Urinary bladder (tissue), 4 donors: ENCODE data around the gene C17orf50. TPM values are rescaled to one million over a fixed set of nuclear protein-coding genes. Genes with fewer than 3 reads are reported as not detected.

Experiments used
- DNase-seq: peaks from one replicate; pipeline ENCODE4 v3.0.0-alpha.2; 2015; ENCODE audit errors: extremely low spot score
- H3K27ac ChIP-seq: one replicate; pipeline ENCODE4 v1.5.1; 2013; ENCODE audit warnings: low read depth, mild to moderate bottlenecking, moderate library complexity
- H3K36me3 ChIP-seq: one replicate; pipeline ENCODE4 v1.6.1; 2013; ENCODE audit warnings: mild to moderate bottlenecking, moderate library complexity; ENCODE audit not compliant: insufficient read depth
- H3K4me1 ChIP-seq: one replicate; pipeline ENCODE4 v1.6.1; 2013; ENCODE audit warnings: mild to moderate bottlenecking, moderate library complexity; ENCODE audit not compliant: insufficient read depth
- H3K4me3 ChIP-seq: one replicate; pipeline ENCODE4 v1.5.1; 2013; ENCODE audit warnings: low read depth, low read length
- WGBS: extraction: QIAGEN DNeasy Blood & Tissue Kit; methylation state at CpG from one replicate; pipeline ENCODE4 v1.1.7; 2013; 5-methylcytosine and 5-hydroxymethylcytosine counted together
- polyA plus RNA-seq: library from polyadenylated mRNA; stranded (reverse); fragments of 200-250 nt; gene quantifications from one replicate; pipeline ENCODE4 v1.2.3, GENCODE V29; 2013
- total RNA-seq: library from RNA; depleted of rRNA; stranded (reverse); fragments of >200 nt; gene quantifications from one replicate; pipeline ENCODE4 v1.2.3, GENCODE V29; 2014
- donor health status: healthy with polysubstance abuse.
- donor health status: healthy.

C17orf50 gene
- total RNA-seq (not detected), polyA plus RNA-seq (not detected)

DNA sequence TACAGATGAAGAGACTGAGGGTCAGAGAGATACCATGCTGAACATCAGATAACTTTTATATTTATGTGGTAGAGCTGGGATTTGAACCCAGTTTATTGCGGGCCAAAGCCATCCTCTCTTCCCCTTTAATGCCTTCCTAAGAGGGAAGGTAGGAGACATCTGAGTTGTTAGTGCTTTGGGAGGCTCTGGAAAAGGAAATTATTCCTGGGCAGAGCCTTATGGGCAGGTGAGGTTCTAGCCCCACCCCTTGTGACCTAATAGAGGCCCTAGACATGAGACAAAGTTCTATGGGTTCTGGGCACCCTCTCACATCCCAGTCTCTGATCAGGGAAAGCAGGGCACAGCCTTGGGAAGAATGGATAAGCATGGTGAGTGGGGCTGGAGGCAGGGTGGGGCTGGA, at the start of gene C17orf50:
C17orf50 (plus strand) TSS at position 301 of the 400 bp plus-strand sequence; CDS start at position 356, 55 bp downstream.
- Histone ChIP-seq H3K27ac (no peak within 1 kb of the TSS), H3K4me1 (no peaks in the 10 kb centered on the region), H3K4me3 (no peak within 1 kb of the TSS), H3K36me3 (no peaks in the 10 kb centered on the region)
- no peak for DNase-seq
- WGBS = 100% methylated on average over 1 of the region's 1 CpG

DNA sequence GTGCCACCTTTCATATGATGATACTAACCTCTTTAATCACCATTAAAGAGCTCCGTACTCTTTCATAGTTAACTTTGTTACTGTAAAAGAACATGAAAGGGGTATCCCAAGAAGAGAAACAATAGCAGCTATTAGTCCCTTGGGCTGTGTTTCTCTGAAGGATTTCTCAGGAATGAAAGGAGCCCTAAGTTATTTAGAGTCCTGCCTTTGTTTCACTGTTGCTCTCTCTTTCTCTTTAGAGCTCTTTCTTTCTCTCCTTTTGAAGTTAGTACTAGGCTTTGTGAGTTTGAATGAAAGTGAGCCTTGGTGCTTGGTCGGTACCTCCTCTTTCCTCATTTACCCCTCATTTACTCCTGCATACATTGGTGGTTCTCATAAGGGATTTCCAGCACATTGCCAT, 49.7 kb upstream of the C17orf50 start:
- WGBS = 93% methylated on average over 2 of the region's 2 CpGs
- H3K4me3 ChIP-seq = no peak overlapping the region
- H3K27ac ChIP-seq = no peak overlapping the region
- peaks cover 5% of the 10 kb centered on the region for H3K36me3 ChIP-seq
- no peaks in the 10 kb centered on the region for H3K4me1 ChIP-seq
- DNase-seq = no peak

DNA sequence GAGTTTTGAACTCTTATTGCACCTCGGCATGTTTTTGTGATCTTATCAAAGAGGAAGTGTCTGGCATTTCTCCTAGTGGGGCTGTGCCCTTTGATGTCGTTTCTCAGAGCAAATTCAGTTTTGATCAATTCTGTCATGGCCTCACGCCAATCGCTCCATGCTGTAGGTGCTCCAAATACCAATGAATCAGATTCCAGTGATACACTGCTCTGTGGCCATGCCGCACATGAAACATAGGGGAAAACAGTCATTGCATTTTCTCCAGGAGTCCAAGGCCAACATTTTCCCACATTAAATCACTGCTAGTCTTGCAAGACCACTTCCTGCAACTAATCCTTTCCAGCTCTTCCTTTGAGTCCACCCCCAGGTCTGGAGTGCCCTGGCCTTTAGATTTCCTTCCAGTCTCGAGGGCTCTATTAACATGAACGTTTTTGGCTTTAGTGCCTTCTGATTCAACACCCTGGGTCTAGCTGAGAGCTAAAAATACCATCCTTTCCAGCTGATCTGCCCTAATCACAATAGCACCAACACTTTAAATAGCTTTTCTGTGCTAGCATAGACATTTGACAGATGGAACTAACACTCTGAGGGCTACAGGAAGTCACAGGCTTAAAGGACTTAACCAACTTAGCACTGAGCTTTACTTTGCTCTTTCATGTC, 47.5 kb upstream of the C17orf50 start:
- no peaks in the 10 kb centered on the region for H3K4me1 ChIP-seq
- peaks cover 5% of the 10 kb centered on the region for H3K36me3 ChIP-seq
- H3K4me3 ChIP-seq = no peak overlapping the region
- H3K27ac ChIP-seq = no peak overlapping the region
- DNase-seq = no peak
- WGBS = 35% methylated on average over 7 of the region's 7 CpGs

DNA sequence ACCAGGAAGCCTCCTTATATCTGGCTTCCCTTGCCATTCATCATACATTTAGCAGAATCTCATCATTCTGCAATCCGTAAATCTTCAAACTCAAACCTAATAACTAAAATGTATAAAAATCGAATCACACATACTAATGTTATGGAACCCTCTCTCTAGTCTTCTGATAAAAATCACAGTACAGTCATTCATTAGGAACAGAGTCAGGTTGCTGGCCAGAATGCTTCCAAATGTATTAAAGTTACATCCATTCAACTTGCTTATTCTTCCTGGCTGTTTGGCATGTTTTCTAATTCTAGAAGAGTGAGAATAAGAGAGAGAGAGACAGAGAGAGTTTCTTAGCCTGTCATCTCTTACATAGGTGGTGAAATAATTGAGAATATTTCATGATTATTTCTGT, 45.7 kb upstream of the C17orf50 start:
- H3K36me3 ChIP-seq = peaks cover 4% of the 10 kb centered on the region
- no peak overlapping the region for H3K4me3 ChIP-seq
- H3K4me1 ChIP-seq = no peaks in the 10 kb centered on the region
- H3K27ac ChIP-seq = no peak overlapping the region
- no peak for DNase-seq
- 72% methylated on average over 2 of the region's 2 CpGs for WGBS

DNA sequence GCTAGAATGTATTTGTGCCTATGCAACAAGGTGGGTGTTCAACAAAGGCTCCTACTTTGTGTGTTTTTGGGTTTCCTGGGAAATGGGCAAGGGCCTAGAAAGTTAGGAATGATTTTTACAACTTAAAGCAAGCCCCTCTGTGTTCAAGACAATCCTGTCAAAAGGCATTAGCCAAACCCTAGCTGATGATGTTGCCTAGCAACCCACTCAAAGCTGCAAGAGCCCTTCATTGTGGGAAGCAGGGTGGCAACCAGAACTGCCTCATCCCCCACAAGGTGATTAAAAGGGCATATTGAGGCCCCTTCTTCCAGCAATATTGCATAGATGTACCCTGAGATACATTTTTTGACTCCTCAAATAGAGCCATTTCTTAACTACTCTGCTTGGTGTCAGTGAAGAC, 45.3 kb upstream of the C17orf50 start:
- Histone ChIP-seq H3K4me3 (no peak overlapping the region), H3K27ac (no peak overlapping the region), H3K4me1 (no peaks in the 10 kb centered on the region), H3K36me3 (peaks cover 2% of the 10 kb centered on the region)
- DNase-seq = no peak

DNA sequence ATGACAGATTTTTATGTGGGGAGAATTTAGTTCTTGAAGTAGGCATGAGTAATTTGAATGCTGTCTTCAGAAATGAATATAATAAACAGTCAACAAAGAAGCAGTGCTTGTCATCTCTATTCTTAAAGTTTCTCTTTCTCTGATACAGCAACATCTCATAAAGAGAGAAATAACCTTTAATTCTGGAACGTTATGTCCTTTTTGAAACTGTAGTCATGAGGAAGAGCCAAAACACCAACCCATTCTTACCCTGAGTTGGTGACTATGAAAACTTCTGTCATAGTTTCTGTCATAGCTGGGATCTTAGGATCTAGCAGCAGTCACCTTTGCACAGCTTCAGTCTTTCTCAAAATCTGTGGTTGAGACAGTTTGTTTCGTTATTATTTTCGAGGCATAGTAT, 44.5 kb upstream of the C17orf50 start:
- WGBS = 84% methylated on average over 3 of the region's 3 CpGs
- Histone ChIP-seq H3K36me3 (peaks cover 2% of the 10 kb centered on the region), H3K4me3 (no peak overlapping the region), H3K4me1 (no peaks in the 10 kb centered on the region), H3K27ac (no peak overlapping the region)
- DNase-seq = no peak

DNA sequence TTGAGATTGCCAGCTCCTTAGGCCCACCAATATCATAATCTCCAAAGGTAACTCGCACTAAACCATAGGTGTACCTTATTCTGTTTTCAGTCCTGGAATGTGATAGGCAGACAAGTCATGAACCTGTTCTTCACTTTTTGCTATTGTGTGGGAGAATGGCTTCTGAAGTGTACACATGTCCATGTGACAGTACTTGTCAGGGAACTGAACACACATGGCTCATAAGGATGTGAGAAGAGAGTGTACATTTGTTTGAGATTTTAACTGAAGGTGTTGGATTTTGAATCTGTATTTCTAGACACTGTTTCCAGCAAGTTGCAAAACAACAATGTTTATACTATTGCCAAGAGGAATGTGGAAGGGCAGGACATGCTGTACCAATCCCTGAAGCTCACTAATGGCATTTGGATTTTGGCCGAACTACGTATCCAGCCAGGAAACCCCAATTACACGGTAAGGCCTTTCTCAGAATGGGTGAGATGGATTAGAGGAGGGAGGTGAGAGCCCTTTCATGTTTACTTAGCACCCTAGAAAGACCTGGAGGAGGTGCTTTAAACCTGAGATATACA, 43.7 kb upstream of the C17orf50 start:
- 61% methylated on average over 4 of the region's 4 CpGs for WGBS
- Histone ChIP-seq H3K36me3 (peaks cover 2% of the 10 kb centered on the region), H3K4me3 (no peak overlapping the region), H3K27ac (no peak overlapping the region), H3K4me1 (no peaks in the 10 kb centered on the region)
- no peak for DNase-seq

DNA sequence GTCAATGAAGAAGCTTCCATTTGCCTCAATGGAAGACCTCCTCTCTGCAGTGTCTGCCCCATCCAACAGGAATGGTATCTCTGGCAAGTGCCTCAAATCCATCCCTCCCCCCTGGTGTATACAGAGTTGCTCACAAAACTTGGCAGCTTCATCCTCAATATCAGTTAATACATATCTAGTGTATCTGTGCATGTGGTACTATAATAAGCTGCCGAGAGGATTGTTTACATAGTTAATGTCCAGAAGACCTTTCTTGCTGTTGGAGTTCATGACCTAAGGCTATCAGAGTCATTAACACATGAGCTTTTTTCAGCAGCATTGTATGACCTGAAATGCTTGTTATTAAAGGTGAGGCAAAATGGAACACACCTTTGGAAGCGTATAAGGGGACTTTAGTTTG, 43.2 kb upstream of the C17orf50 start:
- peaks cover 2% of the 10 kb centered on the region for H3K36me3 ChIP-seq

DNA sequence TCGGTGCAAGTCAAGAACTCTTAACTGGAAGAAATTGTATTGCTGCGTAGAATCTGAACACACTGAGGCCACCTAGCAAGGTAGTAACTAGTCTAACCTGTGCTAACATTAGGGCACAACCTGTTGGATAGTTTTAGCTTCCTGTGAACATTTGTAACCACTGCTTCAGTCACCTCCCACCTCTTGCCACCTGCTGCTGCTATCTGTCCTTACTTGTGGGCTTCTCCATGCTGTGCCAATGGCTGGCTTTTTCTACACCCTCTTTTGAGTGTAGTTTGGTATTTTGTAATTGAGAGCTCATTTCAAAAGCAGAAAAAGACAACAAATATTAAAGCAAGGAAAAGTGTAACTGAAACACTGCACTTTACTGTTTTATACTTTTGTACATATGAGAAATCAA, 37.0 kb upstream of the C17orf50 start:
- Histone ChIP-seq H3K36me3 (peaks cover 3% of the 10 kb centered on the region), H3K27ac (no peak overlapping the region), H3K4me1 (no peaks in the 10 kb centered on the region), H3K4me3 (no peak overlapping the region)
- DNase-seq = no peak
- 98% methylated on average over 2 of the region's 2 CpGs for WGBS

More for the DNA sequence above, 43.2 kb upstream of the C17orf50 start:
- H3K27ac ChIP-seq = no peak overlapping the region
- no peak for DNase-seq
- H3K4me1 ChIP-seq = no peaks in the 10 kb centered on the region
- no peak overlapping the region for H3K4me3 ChIP-seq
- WGBS = 48% methylated on average over 2 of the region's 2 CpGs

DNA sequence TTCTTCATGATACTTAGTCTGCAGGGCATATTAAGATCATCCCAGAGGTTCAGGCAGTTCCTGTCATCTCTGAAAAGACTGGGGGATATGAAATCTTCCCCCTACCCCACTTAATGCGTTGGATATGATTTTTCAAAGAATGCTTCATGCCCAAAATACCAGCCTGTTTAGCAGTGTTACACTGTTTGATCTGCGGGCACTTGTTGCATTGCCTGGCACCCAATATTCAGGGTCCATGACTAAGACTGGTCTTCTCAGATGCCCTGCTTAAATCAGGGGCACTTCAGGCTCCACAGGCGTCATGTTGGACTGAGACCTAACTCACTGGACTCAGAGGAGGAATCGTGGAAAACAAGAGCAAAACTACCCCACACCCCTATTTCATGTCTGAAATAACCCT, 35.6 kb upstream of the C17orf50 start:
- no peak overlapping the region for H3K27ac ChIP-seq
- H3K4me1 ChIP-seq = no peaks in the 10 kb centered on the region
- H3K36me3 ChIP-seq = peaks cover 3% of the 10 kb centered on the region
- no peak overlapping the region for H3K4me3 ChIP-seq
- 89% methylated on average over 4 of the region's 4 CpGs for WGBS
- no peak for DNase-seq

DNA sequence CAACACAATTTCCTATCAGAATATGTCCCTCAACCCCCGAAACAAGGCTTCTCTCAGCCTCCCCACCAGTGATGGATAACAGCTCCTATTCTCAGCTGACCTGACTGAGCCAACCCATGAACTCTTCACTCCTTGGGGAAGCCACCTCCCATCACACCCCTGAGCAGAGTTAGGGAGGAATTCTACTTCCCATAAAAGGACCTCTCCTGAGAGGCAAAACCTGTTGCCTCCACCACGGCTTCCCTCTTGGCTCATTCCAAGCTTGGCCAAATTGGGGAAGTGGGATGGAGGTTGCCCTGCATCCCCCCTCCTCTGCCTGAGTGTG, 34.9 kb upstream of the C17orf50 start:
- 60% methylated on average over 2 of the region's 2 CpGs for WGBS
- Histone ChIP-seq H3K36me3 (peaks cover 3% of the 10 kb centered on the region), H3K27ac (no peak overlapping the region), H3K4me3 (no peak overlapping the region), H3K4me1 (no peaks in the 10 kb centered on the region)
- no peak for DNase-seq

DNA sequence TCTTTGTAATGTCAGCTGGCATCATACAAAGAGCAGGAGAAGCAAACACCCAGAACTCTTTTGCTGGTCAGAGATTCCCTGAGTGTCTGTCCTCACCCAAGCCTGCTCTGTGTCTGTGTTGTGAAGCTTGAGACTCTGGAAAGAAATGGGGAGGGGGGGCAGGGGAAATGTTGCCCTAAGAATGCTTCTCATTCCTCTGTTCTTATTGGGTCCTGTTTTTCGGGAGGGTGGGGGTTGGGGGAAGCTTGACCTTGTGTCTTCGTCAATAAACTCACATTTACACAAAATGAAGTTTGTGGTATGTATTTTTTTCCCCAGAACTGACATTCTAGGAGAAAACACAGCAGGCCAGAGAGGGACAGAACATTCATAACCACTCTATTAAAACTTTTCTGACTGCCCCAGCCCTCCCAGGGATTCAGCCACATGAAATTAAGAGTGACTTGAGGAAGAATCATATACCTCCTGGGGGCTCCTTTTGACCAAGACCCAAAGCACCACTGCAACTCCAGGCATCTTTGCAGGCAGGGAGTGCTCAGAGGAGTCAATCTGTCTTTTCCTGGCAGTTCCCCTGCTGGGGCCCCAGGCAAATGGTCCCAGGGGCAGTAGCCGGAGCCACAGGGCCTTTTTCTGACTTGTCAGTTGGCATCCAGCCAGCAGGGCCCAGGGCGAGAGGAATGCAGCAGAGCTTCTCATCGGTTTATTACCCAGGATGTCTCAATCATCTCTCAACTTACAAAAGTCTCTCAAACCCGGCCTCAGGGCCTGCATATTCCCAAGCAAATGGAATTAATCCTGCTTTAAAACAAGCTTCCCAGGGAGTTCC, 34.3 kb upstream of the C17orf50 start:
- no peak for DNase-seq
- H3K36me3 ChIP-seq = peaks cover 3% of the 10 kb centered on the region

DNA sequence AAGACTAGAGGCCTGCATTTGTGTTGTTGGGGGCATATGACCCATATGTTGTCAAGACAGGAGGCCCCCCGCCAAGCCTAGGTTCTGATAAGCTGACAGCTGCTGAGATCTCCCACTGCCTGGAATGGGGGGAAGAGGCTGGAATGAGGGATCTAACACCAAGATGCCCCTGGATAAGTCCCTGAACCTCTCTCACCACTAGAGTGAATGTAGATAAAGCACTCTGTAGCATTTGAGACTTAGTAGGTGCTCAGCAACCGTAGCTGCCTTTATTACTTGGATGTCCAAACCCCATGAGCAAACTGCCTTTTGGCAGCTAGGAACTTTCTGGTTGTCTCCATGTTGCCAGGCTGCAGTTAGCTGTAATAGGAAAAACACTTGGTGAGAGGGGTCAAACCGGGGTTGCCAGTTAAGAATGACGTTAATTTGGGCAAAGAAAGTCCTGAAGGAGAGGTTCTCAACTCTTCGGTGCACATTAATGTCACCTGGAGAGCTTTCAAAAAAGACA, 33.7 kb upstream of the C17orf50 start:
- no peak overlapping the region for H3K27ac ChIP-seq
- H3K36me3 ChIP-seq = peaks cover 3% of the 10 kb centered on the region
- H3K4me3 ChIP-seq = no peak overlapping the region
- 57% methylated on average over 5 of the region's 5 CpGs for WGBS
- no peak for DNase-seq
- H3K4me1 ChIP-seq = no peaks in the 10 kb centered on the region

More for the DNA sequence above, 34.3 kb upstream of the C17orf50 start:
- 33% methylated on average over 6 of the region's 6 CpGs for WGBS
- H3K4me1 ChIP-seq = no peaks in the 10 kb centered on the region
- H3K27ac ChIP-seq = no peak overlapping the region
- H3K4me3 ChIP-seq = no peak overlapping the region

DNA sequence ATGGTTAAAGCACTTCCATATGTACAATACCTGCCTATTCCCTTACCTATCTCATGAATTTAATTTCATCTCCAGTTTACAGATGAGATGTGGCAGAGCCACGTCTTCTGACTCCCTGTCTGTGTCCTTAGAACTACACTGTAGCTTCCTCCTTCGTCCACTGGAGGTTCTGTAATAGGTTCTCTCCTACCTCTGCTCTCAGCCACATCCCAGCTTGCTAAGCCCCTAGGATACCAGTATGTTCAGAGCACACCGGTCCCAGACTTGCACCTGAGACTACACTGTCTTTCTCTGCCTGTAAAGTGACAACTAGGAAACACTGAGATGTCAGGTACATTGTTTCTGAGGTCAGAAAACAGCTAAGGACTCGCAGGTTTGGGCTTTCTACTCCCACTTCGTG, 33.1 kb upstream of the C17orf50 start:
- Histone ChIP-seq H3K27ac (no peak overlapping the region), H3K4me1 (no peaks in the 10 kb centered on the region), H3K4me3 (no peak overlapping the region), H3K36me3 (peaks cover 3% of the 10 kb centered on the region)
- 86% methylated on average over 5 of the region's 5 CpGs for WGBS
- DNase-seq = no peak
